ENCODE results near the gene CRYBG1. TPM values are rescaled to one million over a fixed set of nuclear protein-coding genes. Genes with fewer than 3 reads are reported as not detected.

The CRYBG1 gene
- total RNA-seq, 4 donors from 2014 or later, result 54.5 to 66.4 (median 59.8) TPM

GRCh38 chr6:106321940-106322339, 38.6 kb upstream of the CRYBG1 start:
- no peaks in the 10 kb centered on the region for H3K27me3 ChIP-seq
- no peak for TF ChIP-seq CTCF (IDR thresholded peaks at IDR 0.05)
- TF ChIP-seq POLR2A (IDR thresholded peaks at IDR 0.05), result no peak
- no peak overlapping the region for H3K27ac ChIP-seq
- no peak for DNase-seq
- H3K4me1 ChIP-seq, result peaks cover 0 to 20% (median 1%) of the 10 kb centered on the region in 4 donors
- H3K9me3 ChIP-seq, result no peaks in the 10 kb centered on the region
- no peak overlapping the region for H3K4me3 ChIP-seq
- no peaks in the 10 kb centered on the region for H3K36me3 ChIP-seq

GRCh38 chr6:106324726-106325335, 35.7 kb upstream of the CRYBG1 start:
- DNase-seq, result no peak
- Histone ChIP-seq H3K9me3 (no peaks in the 10 kb centered on the region), H3K27me3 (no peaks in the 10 kb centered on the region), H3K4me3 (peak overlapping the region; percentile 71 to 82 (median 74)), H3K4me1 (peaks cover 0 to 20% (median 1%) of the 10 kb centered on the region in 4 donors), H3K27ac (peak overlapping the region; percentile 86 to 94 (median 92)), H3K36me3 (no peaks in the 10 kb centered on the region)
- TF ChIP-seq CTCF (IDR thresholded peaks at IDR 0.05) (no peak), POLR2A (IDR thresholded peaks at IDR 0.05) (no peak)

- Histone ChIP-seq H3K27ac (peak within 1 kb of the TSS; percentile 86 to 94 (median 92)), H3K4me3 (peak within 1 kb of the TSS; percentile 71 to 82 (median 74)), H3K36me3 (no peaks in the 10 kb centered on the region), H3K9me3 (no peaks in the 10 kb centered on the region), H3K4me1 (peaks cover 0 to 20% (median 1%) of the 10 kb centered on the region in 4 donors), H3K27me3 (no peaks in the 10 kb centered on the region)
- TF ChIP-seq CTCF (IDR thresholded peaks at IDR 0.05) (no peak), POLR2A (IDR thresholded peaks at IDR 0.05) (peak; percentile 85 to 91)
- peak; percentile 99 to 100 (median 100) for DNase-seq
Measured at GRCh38 chr6:106325336-106326178, 35.0 kb upstream of the CRYBG1 start, which contains the start of gene ATG5. ATG5 (minus strand) TSS chr6:106325760; CDS start chr6:106316208, 9,552 bp downstream.

- Histone ChIP-seq H3K9me3 (no peaks in the 10 kb centered on the region), H3K4me1 (no peaks in the 10 kb centered on the region), H3K27ac (no peak overlapping the region), H3K36me3 (no peaks in the 10 kb centered on the region), H3K4me3 (no peak overlapping the region), H3K27me3 (no peaks in the 10 kb centered on the region)
- TF ChIP-seq CTCF (IDR thresholded peaks at IDR 0.05) (peak; percentile 28 to 76 (median 70)), POLR2A (IDR thresholded peaks at IDR 0.05) (no peak)
- peak; percentile 26 to 72 (median 51) for DNase-seq
Measured at GRCh38 chr6:106334646-106335448, 25.7 kb upstream of the CRYBG1 start.

GRCh38 chr6:106339334-106340029, 21.0 kb upstream of the CRYBG1 start:
- TF ChIP-seq CTCF (IDR thresholded peaks at IDR 0.05), result peak in 5 of 6 experiments; percentile 13 to 72 (median 66)
- TF ChIP-seq POLR2A (IDR thresholded peaks at IDR 0.05), result no peak
- H3K4me1 ChIP-seq, result no peaks in the 10 kb centered on the region
- no peaks in the 10 kb centered on the region for H3K9me3 ChIP-seq
- peak overlapping the region in 1 of 4 donors; percentile 21 for H3K4me3 ChIP-seq
- no peaks in the 10 kb centered on the region for H3K27me3 ChIP-seq
- DNase-seq, result peak in 2 of 3 donors; percentile 31 to 76
- H3K36me3 ChIP-seq, result no peaks in the 10 kb centered on the region
- no peak overlapping the region for H3K27ac ChIP-seq
